Tibial nerve (tissue), 4 donors: ENCODE results near the gene GATA5. TPM values are rescaled to one million over a fixed set of nuclear protein-coding genes. Genes with fewer than 3 reads are reported as not detected.

ENCODE experiments used
- DNase-seq, 2 donors: peaks; one replicate each; pipeline ENCODE4 v3.0.0-alpha.2; 2019; ENCODE audit warnings: low spot score in 2 of 2
- H3K27ac ChIP-seq, 4 donors: fragments of 200-600 bp; sonication (generic) in 3 of 4; one replicate each; pipeline ENCODE4 v1.5.1; 2017 to 2019; ENCODE audit warnings: mild to moderate bottlenecking in 1 of 4
- H3K27me3 ChIP-seq, 2 donors: fragments of 200-600 bp; sonication (generic) in 1 of 2; one replicate each; pipeline versions ENCODE4 v1.5.1 to v1.6.0; 2017 to 2019
- H3K36me3 ChIP-seq, 3 donors: fragments of 200-600 bp; sonication (generic); one replicate each; pipeline ENCODE4 v1.5.1; 2018 to 2019
- H3K4me1 ChIP-seq, 4 donors: fragments of 200-600 bp; sonication (generic) in 3 of 4; one replicate each; pipeline ENCODE4 v1.5.1; 2017 to 2019
- H3K4me3 ChIP-seq, 4 donors: fragments of 200-600 bp; sonication (generic) in 3 of 4; one replicate each; pipeline ENCODE4 v1.5.1; 2017 to 2019; ENCODE audit warnings: mild to moderate bottlenecking in 1 of 4, moderate library complexity in 1 of 4
- H3K9me3 ChIP-seq, 4 donors: fragments of 200-600 bp; sonication (generic) in 3 of 4; one replicate each; pipeline ENCODE4 v1.5.1; 2017 to 2019
- CTCF ChIP-seq, 5 experiments: fragments of 200-600 bp in 3 of 5; fragments of 450-650 bp in 2 of 5; sonication (generic) in 3 of 5; IDR thresholded peaks; one replicate each; pipeline ENCODE4 v1.5.1; 2016 to 2019; ENCODE audit warnings: antibody characterized with exemption in 5 of 5, mild to moderate bottlenecking in 3 of 5, moderate library complexity in 2 of 5
- EP300 ChIP-seq, 2 donors: sonication (generic); formaldehyde crosslinking; IDR thresholded peaks; one replicate each; pipeline ENCODE4 v1.6.1; 2017; ENCODE audit warnings: antibody characterized with exemption in 2 of 2, mild to moderate bottlenecking in 1 of 2
- POLR2A ChIP-seq, 2 donors: fragments of 450-650 bp; IDR thresholded peaks; one replicate each; pipeline ENCODE4 v1.6.1; 2017; ENCODE audit warnings: antibody characterized with exemption in 2 of 2, mild to moderate bottlenecking in 2 of 2, moderate library complexity in 2 of 2
- WGBS, 2 donors: methylation state at CpG; one replicate each; pipeline ENCODE4 v1.1.5; 2018; 5-methylcytosine and 5-hydroxymethylcytosine counted together
- total RNA-seq, 4 donors: library from RNA; depleted of rRNA; stranded (reverse); fragments of >200 nt; gene quantifications; one replicate each; pipeline ENCODE4 v1.1.0, GENCODE V29; 2016

The GATA5 gene
- total RNA-seq, 4 donors from 2014 or later: 0.20 TPM; not detected in 3

DNA sequence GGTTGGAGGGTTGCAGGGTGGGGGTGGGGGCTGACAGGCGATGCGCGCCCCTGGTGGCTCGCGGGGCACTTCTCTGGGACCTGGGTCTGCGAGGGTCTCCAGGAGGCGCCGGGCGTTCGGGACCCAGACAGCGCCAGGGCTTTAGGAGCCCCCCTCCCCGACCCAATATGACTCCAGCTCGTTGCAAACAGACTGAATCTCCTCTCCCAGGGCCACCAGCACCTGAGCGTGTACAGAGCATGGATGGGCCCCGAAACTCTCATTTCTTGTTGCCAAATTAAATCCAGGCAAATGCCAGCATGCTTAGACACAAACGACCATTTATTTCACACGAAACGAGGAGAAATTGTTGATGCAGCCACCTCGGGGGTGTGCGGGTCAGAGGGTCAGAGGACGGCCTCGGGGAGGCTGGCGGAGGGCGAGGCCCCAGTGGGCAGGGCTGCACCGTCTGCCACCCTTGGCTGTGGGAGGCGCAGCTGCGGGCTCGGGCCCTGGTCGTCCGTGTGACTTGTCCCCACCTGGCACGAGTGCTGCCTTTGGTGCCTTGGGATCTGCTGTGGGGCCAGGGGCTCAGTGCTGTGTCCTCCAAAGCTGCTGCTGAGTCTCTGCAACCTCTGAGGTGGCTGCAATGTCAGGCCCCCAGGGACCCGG lies 20.9 kb upstream of the GATA5 start:
- TF ChIP-seq POLR2A (IDR thresholded peaks at IDR 0.05) (no peak), CTCF (IDR thresholded peaks at IDR 0.05) (peak; percentile 20 to 37 (median 34))
- H3K27ac ChIP-seq: no peak overlapping the region
- H3K9me3 ChIP-seq: no peaks in the 10 kb centered on the region
- no peak overlapping the region for H3K4me3 ChIP-seq
- no peaks in the 10 kb centered on the region for H3K36me3 ChIP-seq
- H3K27me3 ChIP-seq: peaks cover 0 to 49% of the 10 kb centered on the region in 2 donors
- no peak for DNase-seq
- 9 to 10% methylated on average over 27 to 32 of the region's 32 CpGs for WGBS, 2 donors
- H3K4me1 ChIP-seq: peaks cover 0 to 33% (median 6%) of the 10 kb centered on the region in 4 donors

GRCh38 chr20:62495749-62496567 lies 20.2 kb upstream of the GATA5 start:
- TF ChIP-seq POLR2A (IDR thresholded peaks at IDR 0.05) (no peak), EP300 (IDR thresholded peaks at IDR 0.05) (no peak), CTCF (IDR thresholded peaks at IDR 0.05) (no peak)
- Histone ChIP-seq H3K36me3 (no peaks in the 10 kb centered on the region), H3K4me1 (peaks cover 0 to 33% (median 6%) of the 10 kb centered on the region in 4 donors), H3K9me3 (no peaks in the 10 kb centered on the region), H3K4me3 (no peak overlapping the region), H3K27ac (no peak overlapping the region), H3K27me3 (peaks cover 0 to 49% of the 10 kb centered on the region in 2 donors)
- DNase-seq: no peak
- WGBS, 2 donors: 30 to 51% methylated on average over 8 to 24 of the region's 34 CpGs

- no peaks in the 10 kb centered on the region for H3K36me3 ChIP-seq
- no peak overlapping the region for H3K4me3 ChIP-seq
- peaks cover 0 to 52% of the 10 kb centered on the region in 2 donors for H3K27me3 ChIP-seq
- TF ChIP-seq CTCF (IDR thresholded peaks at IDR 0.05): no peak
- no peak for TF ChIP-seq EP300 (IDR thresholded peaks at IDR 0.05)
- no peak for TF ChIP-seq POLR2A (IDR thresholded peaks at IDR 0.05)
- WGBS, 2 donors: 68 to 77% methylated on average over 18 to 21 of the region's 26 CpGs
- H3K4me1 ChIP-seq: peaks cover 0 to 28% (median 4%) of the 10 kb centered on the region in 4 donors
- DNase-seq: no peak
- H3K9me3 ChIP-seq: no peaks in the 10 kb centered on the region
- H3K27ac ChIP-seq: no peak overlapping the region
Observed at GRCh38 chr20:62494980-62495748, 19.4 kb upstream of the GATA5 start.

DNA sequence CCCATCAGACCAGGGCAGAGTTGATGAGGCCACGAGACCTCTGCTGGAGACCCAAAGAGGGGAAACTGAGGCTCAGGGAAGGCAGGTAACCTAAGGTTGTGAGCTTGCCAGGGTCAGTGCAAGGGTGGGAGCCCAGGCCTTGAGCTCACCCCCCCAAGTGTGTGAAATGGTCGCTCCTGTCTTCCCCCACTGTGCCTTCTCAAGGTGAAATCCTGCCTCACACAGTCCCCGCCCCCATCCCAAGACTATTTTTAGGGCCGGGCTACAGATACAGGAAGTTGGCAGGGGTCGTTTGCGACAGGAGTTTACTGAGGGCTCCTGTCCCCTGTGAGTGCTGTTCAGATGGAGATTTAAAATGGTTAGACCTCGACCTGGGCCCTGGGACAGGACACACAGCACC lies 18.7 kb upstream of the GATA5 start:
- no peak overlapping the region for H3K4me3 ChIP-seq
- no peaks in the 10 kb centered on the region for H3K9me3 ChIP-seq
- TF ChIP-seq CTCF (IDR thresholded peaks at IDR 0.05) (no peak), POLR2A (IDR thresholded peaks at IDR 0.05) (no peak), EP300 (IDR thresholded peaks at IDR 0.05) (no peak)
- peaks cover 0 to 53% of the 10 kb centered on the region in 2 donors for H3K27me3 ChIP-seq
- DNase-seq: no peak
- WGBS, 2 donors: 56 to 73% methylated on average over 3 to 7 of the region's 7 CpGs
- peaks cover 0 to 23% (median 4%) of the 10 kb centered on the region in 4 donors for H3K4me1 ChIP-seq
- H3K27ac ChIP-seq: no peak overlapping the region
- no peaks in the 10 kb centered on the region for H3K36me3 ChIP-seq
